H9 (cell line): Measurements from ENCODE around the gene AP2S1. TPM values are rescaled to one million over a fixed set of nuclear protein-coding genes. Genes with fewer than 3 reads are reported as not detected.
A peak's percentile ranks its signal among the peaks of the same experiment; 100 is the strongest.

ENCODE experiments used
- DNase-seq: peaks from one replicate; pipeline ENCODE4 v3.0.0-alpha.2; 2017
- H2AFZ ChIP-seq: one replicate; pipeline ENCODE4 v1.6.1; 2013; ENCODE audit warnings: mild to moderate bottlenecking, low read length, control low read depth, moderate library complexity
- H2AK5ac ChIP-seq: 2 replicates; pipeline ENCODE4 v1.6.1; 2013; ENCODE audit warnings: low read length, control low read depth, mixed read lengths; ENCODE audit not compliant: insufficient read length
- H2BK120ac ChIP-seq: one replicate; pipeline ENCODE4 v1.6.1; 2013; ENCODE audit warnings: low read depth, mild to moderate bottlenecking, low read length, control low read depth, inconsistent platforms; ENCODE audit not compliant: poor library complexity, severe bottlenecking
- H2BK12ac ChIP-seq: 2 replicates; pipeline ENCODE4 v1.6.1; 2013; ENCODE audit warnings: low read length, control low read depth, mixed read lengths, low read depth; ENCODE audit not compliant: insufficient read length
- H2BK15ac ChIP-seq: 2 replicates; pipeline ENCODE4 v1.6.1; 2013; ENCODE audit warnings: low read depth, low read length, control low read depth
- H2BK20ac ChIP-seq: one replicate; pipeline ENCODE4 v1.6.1; 2013; ENCODE audit warnings: low read depth, mild to moderate bottlenecking, low read length, control low read depth, inconsistent platforms; ENCODE audit not compliant: poor library complexity, severe bottlenecking
- H2BK5ac ChIP-seq: 2 replicates; pipeline ENCODE4 v1.6.1; 2013; ENCODE audit warnings: low read length, control low read depth, mixed read lengths; ENCODE audit not compliant: insufficient read length
- H3K14ac ChIP-seq: 2 replicates; pipeline ENCODE4 v1.6.1; 2013; ENCODE audit warnings: low read length, control low read depth; ENCODE audit not compliant: insufficient read depth
- H3K18ac ChIP-seq: 2 replicates; pipeline ENCODE4 v1.6.1; 2013; ENCODE audit warnings: low read depth, mild to moderate bottlenecking, mixed read lengths, low read length, control low read depth; ENCODE audit not compliant: insufficient read length
- H3K23ac ChIP-seq: 2 replicates; pipeline ENCODE4 v1.6.1; 2013; ENCODE audit warnings: low read length, control low read depth, mixed read lengths, low read depth; ENCODE audit not compliant: insufficient read length
- H3K23me2 ChIP-seq: 2 replicates; pipeline ENCODE4 v1.6.1; 2013; ENCODE audit warnings: low read depth, mild to moderate bottlenecking, mixed read lengths, low read length, control low read depth; ENCODE audit not compliant: insufficient read length, poor library complexity, severe bottlenecking
- H3K27ac ChIP-seq: 2 replicates; pipeline ENCODE4 v1.5.1; 2013; ENCODE audit warnings: low read length, control low read depth, mixed read lengths, low read depth; ENCODE audit not compliant: insufficient read length
- H3K27me3 ChIP-seq: 2 replicates; pipeline ENCODE4 v1.6.1; 2013; ENCODE audit warnings: low read length, control low read depth, inconsistent platforms; ENCODE audit not compliant: insufficient read depth
- H3K4ac ChIP-seq: 2 replicates; pipeline ENCODE4 v1.6.1; 2013; ENCODE audit warnings: low read depth, mild to moderate bottlenecking, control low read depth, inconsistent platforms, low read length, moderate library complexity
- H3K4me1 ChIP-seq: 2 replicates; pipeline ENCODE4 v1.6.1; 2013; ENCODE audit warnings: low read length, control low read depth, inconsistent platforms; ENCODE audit not compliant: insufficient read depth
- H3K4me2 ChIP-seq: 2 replicates; pipeline ENCODE4 v1.6.1; 2013; ENCODE audit warnings: low read length, control low read depth, mixed read lengths; ENCODE audit not compliant: insufficient read length, insufficient read depth
- H3K56ac ChIP-seq: 2 replicates; pipeline ENCODE4 v1.6.1; 2013; ENCODE audit warnings: low read depth, mild to moderate bottlenecking, mixed read lengths, low read length, control low read depth; ENCODE audit not compliant: insufficient read length
- H3K79me1 ChIP-seq: 2 replicates; pipeline ENCODE4 v1.6.1; 2013; ENCODE audit warnings: low read depth, mild to moderate bottlenecking, moderate library complexity, low read length, control low read depth, inconsistent platforms; ENCODE audit not compliant: insufficient read depth, poor library complexity, severe bottlenecking
- H3K79me2 ChIP-seq: 2 replicates; pipeline ENCODE4 v1.6.1; 2013; ENCODE audit warnings: low read length, control low read depth, inconsistent platforms; ENCODE audit not compliant: insufficient read depth
- H3K9ac ChIP-seq: 2 replicates; pipeline ENCODE4 v1.6.1; 2013; ENCODE audit warnings: low read length, control low read depth, mixed read lengths; ENCODE audit not compliant: insufficient read length; ENCODE audit errors: extremely low read depth
- H3K9me3 ChIP-seq: one replicate; pipeline ENCODE4 v1.6.1; 2013; ENCODE audit warnings: low read depth, low read length, inconsistent platforms; ENCODE audit not compliant: control insufficient read depth
- H3T11ph ChIP-seq: one replicate; pipeline ENCODE4 v1.6.1; 2013; ENCODE audit warnings: mild to moderate bottlenecking, low read length, control low read depth, inconsistent platforms
- H4K20me1 ChIP-seq: one replicate; pipeline ENCODE4 v1.6.1; 2013; ENCODE audit not compliant: control insufficient read depth, insufficient read length, insufficient read depth
- H4K5ac ChIP-seq: 2 replicates; pipeline ENCODE4 v1.6.1; 2013; ENCODE audit warnings: low read depth, mild to moderate bottlenecking, mixed read lengths, low read length, control low read depth; ENCODE audit not compliant: insufficient read length
- H4K8ac ChIP-seq: replicated peaks from 2 replicates; pipeline ENCODE4 v1.6.1; 2013; ENCODE audit warnings: low read length, control low read depth, mixed read lengths, low read depth; ENCODE audit not compliant: insufficient read length
- H4K91ac ChIP-seq: 2 replicates; pipeline ENCODE4 v1.6.1; 2013; ENCODE audit warnings: low read depth, mild to moderate bottlenecking, moderate library complexity, mixed read lengths, low read length, control low read depth; ENCODE audit not compliant: insufficient read length
- H3K27ac Mint-ChIP-seq, 3 experiments: 2 replicates in 2 of 3; 3 replicates in 1 of 3; pipeline ENCODE4 v1.8.0; 2020 to 2021; ENCODE audit warnings: mixed read lengths in 3 of 3, mild to moderate bottlenecking in 1 of 3, moderate library complexity in 1 of 3
- H3K27me3 Mint-ChIP-seq: 2 replicates; pipeline ENCODE4 v1.8.0; 2021; ENCODE audit warnings: low read depth, mild to moderate bottlenecking, moderate library complexity, mixed read lengths
- H3K36me3 Mint-ChIP-seq, 3 experiments: 2 replicates in 2 of 3; 3 replicates in 1 of 3; pipeline ENCODE4 v1.8.0; 2020 to 2021; ENCODE audit warnings: low read depth in 3 of 3, mixed read lengths in 3 of 3; ENCODE audit not compliant: insufficient read depth in 1 of 3
- H3K4me1 Mint-ChIP-seq, 2 experiments: 2 replicates each; pipeline ENCODE4 v1.8.0; 2020; ENCODE audit warnings: mixed read lengths in 2 of 2
- H3K4me3 Mint-ChIP-seq, 2 experiments: 2 replicates in 1 of 2; 3 replicates in 1 of 2; pipeline ENCODE4 v1.8.0; 2020 to 2021; ENCODE audit warnings: mild to moderate bottlenecking in 2 of 2, mixed read lengths in 2 of 2, moderate library complexity in 1 of 2
- H3K9me3 Mint-ChIP-seq, 2 experiments: 2 replicates in 1 of 2; 3 replicates in 1 of 2; pipeline ENCODE4 v1.8.0; 2020; ENCODE audit warnings: mild to moderate bottlenecking in 2 of 2, mixed read lengths in 2 of 2, moderate library complexity in 1 of 2
- WGBS: extraction: QIAGEN DNeasy Blood & Tissue Kit; methylation state at CpG from one replicate; pipeline ENCODE4 v1.1.7; 2013; ENCODE audit warnings: missing lambda C conversion rate, low lambda C conversion rate, mixed read lengths; ENCODE audit not compliant: insufficient read length; ENCODE audit errors: extremely low coverage; 5-methylcytosine and 5-hydroxymethylcytosine counted together
- total RNA-seq: library from RNA; stranded (reverse); gene quantifications from 2 replicates; pipeline ENCODE4 v1.2.1, GENCODE V29; 2021
- TF ChIP-seq, protein P1 (sequence below): fragments of 200-600 bp; sonication (generic); conservative IDR thresholded peaks from 3 replicates; pipeline ENCODE4 v1.8.0; 2021; ENCODE audit warnings: antibody characterized with exemption, mild to moderate bottlenecking

AP2S1 gene
- total RNA-seq, 1 experiment from 2014 or later, result 193 TPM

DNA sequence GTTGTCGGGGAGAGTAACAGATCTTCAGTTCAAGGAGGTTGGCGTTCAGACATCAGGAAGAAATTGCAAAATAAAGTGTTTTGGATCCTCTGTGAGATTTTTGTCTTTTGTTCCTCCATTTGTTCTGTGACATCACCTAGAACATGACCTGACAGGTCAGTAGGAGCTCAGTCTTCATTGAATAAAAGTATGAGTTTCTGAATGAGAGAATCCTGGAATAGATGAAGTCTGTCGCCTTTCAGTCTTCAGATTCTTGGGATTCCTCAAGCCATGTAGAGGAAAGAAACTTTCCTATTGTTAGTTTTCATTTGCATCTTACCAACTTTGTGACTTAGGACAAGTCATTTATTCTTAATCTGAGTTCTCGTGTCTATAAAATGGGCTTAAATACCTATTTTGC, 24.6 kb upstream of the AP2S1 start:
- Mint-ChIP-seq H3K27ac (peak overlapping the region in 2 of 3 experiments; percentile 9 to 87; a peak in 3 of 7 replicates), H3K4me3 (no peak overlapping the region), H3K27me3 (no peaks in the 10 kb centered on the region), H3K4me1 (peaks cover 8 to 11% of the 10 kb centered on the region in 2 experiments), H3K36me3 (peaks cover 0 to 6% (median 0%) of the 10 kb centered on the region in 3 experiments; a peak in 3 of 7 replicates), H3K9me3 (no peaks in the 10 kb centered on the region)
- Histone ChIP-seq H3K4ac (no peak overlapping the region), H3K14ac (no peak overlapping the region), H3T11ph (no peak overlapping the region), H3K4me2 (no peak overlapping the region), H2BK120ac (no peak overlapping the region), H2BK12ac (no peak overlapping the region), H3K79me2 (peaks cover 6% of the 10 kb centered on the region; the same call in 1 of the 2 replicates), H3K23ac (no peak overlapping the region), H3K9me3 (no peaks in the 10 kb centered on the region), H3K79me1 (no peaks in the 10 kb centered on the region), H2BK5ac (no peak overlapping the region), H3K4me1 (no peaks in the 10 kb centered on the region; the same call in 1 of the 2 replicates), H3K27ac (no peak overlapping the region), H4K8ac (no peak overlapping the region), H4K20me1 (no peaks in the 10 kb centered on the region), H2AK5ac (no peak overlapping the region), H4K91ac (no peak overlapping the region), H4K5ac (no peak overlapping the region), H3K23me2 (no peaks in the 10 kb centered on the region), H2BK15ac (no peak overlapping the region), H3K27me3 (no peaks in the 10 kb centered on the region), H2AFZ (no peak overlapping the region), H3K9ac (no peak overlapping the region), H2BK20ac (no peak overlapping the region), H3K18ac (no peak overlapping the region), H3K56ac (no peak overlapping the region)
- no CpG with 5 or more reads among the region's 4 CpGs for WGBS
- TF ChIP-seq, protein P1, sequence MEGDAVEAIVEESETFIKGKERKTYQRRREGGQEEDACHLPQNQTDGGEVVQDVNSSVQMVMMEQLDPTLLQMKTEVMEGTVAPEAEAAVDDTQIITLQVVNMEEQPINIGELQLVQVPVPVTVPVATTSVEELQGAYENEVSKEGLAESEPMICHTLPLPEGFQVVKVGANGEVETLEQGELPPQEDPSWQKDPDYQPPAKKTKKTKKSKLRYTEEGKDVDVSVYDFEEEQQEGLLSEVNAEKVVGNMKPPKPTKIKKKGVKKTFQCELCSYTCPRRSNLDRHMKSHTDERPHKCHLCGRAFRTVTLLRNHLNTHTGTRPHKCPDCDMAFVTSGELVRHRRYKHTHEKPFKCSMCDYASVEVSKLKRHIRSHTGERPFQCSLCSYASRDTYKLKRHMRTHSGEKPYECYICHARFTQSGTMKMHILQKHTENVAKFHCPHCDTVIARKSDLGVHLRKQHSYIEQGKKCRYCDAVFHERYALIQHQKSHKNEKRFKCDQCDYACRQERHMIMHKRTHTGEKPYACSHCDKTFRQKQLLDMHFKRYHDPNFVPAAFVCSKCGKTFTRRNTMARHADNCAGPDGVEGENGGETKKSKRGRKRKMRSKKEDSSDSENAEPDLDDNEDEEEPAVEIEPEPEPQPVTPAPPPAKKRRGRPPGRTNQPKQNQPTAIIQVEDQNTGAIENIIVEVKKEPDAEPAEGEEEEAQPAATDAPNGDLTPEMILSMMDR, result no peak
- no peak for DNase-seq
